HepG2 (cell line): ENCODE data around the gene FHL5. TPM values are rescaled to one million over a fixed set of nuclear protein-coding genes. Genes with fewer than 3 reads are reported as not detected.

ENCODE experiments used
- ATAC-seq: fragments of 200-7000 bp; cut with Tn5 transposase; 3 replicates; pipeline ENCODE4 v1.9.1; 2020; ENCODE audit warnings: mild to moderate bottlenecking, moderate library complexity
- BruUV-seq: library from RNA; stranded (reverse); fragments of 400-500 nt; replicated peaks from 2 replicates; lab custom pipeline; 2021; lab: Mats Ljungman, UMichigan
- CTCF ChIA-PET: fragments of 300-600 bp; formaldehyde crosslinking; extraction: SDS; loops from one replicate; lab custom pipeline; 2021; ENCODE audit warnings: low total read pairs, inconsistent platforms, low intra/inter-chr PET ratio; lab: Yijun Ruan, JAX
- POLR2A ChIA-PET: fragments of 350-600 bp; sonication (Branson Sonifier 250); formaldehyde crosslinking; loops from one replicate; lab custom pipeline; 2020; ENCODE audit warnings: antibody characterized with exemption, inconsistent platforms; lab: Yijun Ruan, JAX
- DNase-seq: peaks from one replicate; pipeline ENCODE4 v3.0.0-alpha.2; 2015; ENCODE audit warnings: low spot score
- FAIRE-seq: peaks from 3 replicates; lab custom pipeline; 2011; peaks lifted over from hg19 to GRCh38; lab: Jason Lieb, UNC
- H2AFZ ChIP-seq: one replicate; pipeline ENCODE4 v1.6.1; 2011; ENCODE audit warnings: low read length, inconsistent platforms
- H3K27ac ChIP-seq: fragments of 300-600 bp; 3 replicates; pipeline ENCODE4 v1.8.0; 2011; ENCODE audit warnings: mixed run types, mild to moderate bottlenecking, mixed read lengths, low read length, inconsistent platforms; ENCODE audit not compliant: insufficient read depth; ENCODE audit errors: extremely low read length
- H3K27me3 ChIP-seq, 2 experiments: fragments of 200-600 bp in 1 of 2; 2 replicates in 1 of 2; 3 replicates in 1 of 2; pipeline versions ENCODE4 v1.6.0 to v1.8.0; 2011; ENCODE audit warnings: low read length in 2 of 2, mild to moderate bottlenecking in 2 of 2, moderate library complexity in 2 of 2, inconsistent platforms in 1 of 2; ENCODE audit not compliant: insufficient read depth in 2 of 2, control insufficient read depth in 1 of 2
- H3K36me3 ChIP-seq, 2 experiments: fragments of 200-600 bp in 1 of 2; replicated peaks in 1 of 2; 2 replicates in 1 of 2; 3 replicates in 1 of 2; pipeline versions ENCODE4 v1.5.1 to v1.8.0; 2011; ENCODE audit warnings: low read length in 2 of 2, inconsistent platforms in 1 of 2; ENCODE audit not compliant: insufficient read depth in 2 of 2, control insufficient read depth in 1 of 2
- H3K4me1 ChIP-seq: 2 replicates; pipeline ENCODE4 v1.5.1; 2012; ENCODE audit warnings: low read length, inconsistent platforms; ENCODE audit not compliant: insufficient read depth
- H3K4me2 ChIP-seq: 2 replicates; pipeline ENCODE4 v1.6.0; 2011; ENCODE audit warnings: low read depth, low read length, inconsistent platforms
- H3K4me3 ChIP-seq, 3 experiments: fragments of 200-600 bp in 1 of 3; sonication (generic), shearing (Covaris generic) in 1 of 3; replicated peaks in 1 of 3; 2 replicates each; pipeline ENCODE4 v1.5.1; 2011 to 2016; ENCODE audit warnings: low read length in 3 of 3, inconsistent platforms in 2 of 3, low read depth in 2 of 3, mild to moderate bottlenecking in 2 of 3, control low read depth in 1 of 3, mixed read lengths in 1 of 3; ENCODE audit not compliant: insufficient read depth in 1 of 3
- H3K79me2 ChIP-seq: one replicate; pipeline ENCODE4 v1.6.1; 2011; ENCODE audit warnings: low read length, inconsistent platforms; ENCODE audit not compliant: insufficient read depth
- H3K9ac ChIP-seq: 2 replicates; pipeline ENCODE4 v1.6.0; 2011; ENCODE audit warnings: mild to moderate bottlenecking, low read depth, low read length, inconsistent platforms; ENCODE audit not compliant: insufficient read depth
- H3K9me3 ChIP-seq: 2 replicates; pipeline ENCODE4 v1.5.1; 2012; ENCODE audit warnings: mild to moderate bottlenecking, low read length
- H4K20me1 ChIP-seq: 2 replicates; pipeline ENCODE4 v1.6.0; 2011; ENCODE audit warnings: inconsistent platforms, mild to moderate bottlenecking, low read length, moderate library complexity; ENCODE audit not compliant: insufficient read depth
- KDM5A ChIP-seq: fragments of 200-600 bp; sonication (generic); IDR thresholded peaks from 2 replicates; pipeline ENCODE4 v1.7.0; 2018; ENCODE audit warnings: antibody characterized with exemption, mild to moderate bottlenecking, low read length, borderline replicate concordance
- POLR2AphosphoS5 ChIP-seq: IDR thresholded peaks from 2 replicates; pipeline ENCODE4 v1.6.1; 2012; ENCODE audit warnings: low read depth, low read length
- SMAD3 ChIP-seq: sonication (generic); formaldehyde crosslinking; IDR thresholded peaks from 2 replicates; pipeline ENCODE4 v1.4.0; 2020; ENCODE audit warnings: missing genetic modification reagents
- ZNF101 ChIP-seq: sonication (generic); formaldehyde crosslinking; IDR thresholded peaks from 2 replicates; pipeline ENCODE4 v1.4.0; 2020; ENCODE audit warnings: mild to moderate bottlenecking, low read depth, missing genetic modification reagents, borderline replicate concordance
- ZNF510 ChIP-seq: sonication (generic); formaldehyde crosslinking; IDR thresholded peaks from 2 replicates; pipeline ENCODE4 v1.4.0; 2020; ENCODE audit warnings: low read depth, mild to moderate bottlenecking, missing genetic modification reagents
- ZNF678 ChIP-seq: sonication (generic); formaldehyde crosslinking; IDR thresholded peaks from 2 replicates; pipeline ENCODE4 v1.4.0; 2020; ENCODE audit warnings: mild to moderate bottlenecking, missing genetic modification reagents
- ZNF775 ChIP-seq: sonication (generic); formaldehyde crosslinking; IDR thresholded peaks from 2 replicates; pipeline ENCODE4 v1.4.0; 2020; ENCODE audit warnings: missing genetic modification reagents, mild to moderate bottlenecking, moderate library complexity, borderline replicate concordance
- WGBS: methylation state at CpG from one replicate; pipeline ENCODE4 v1.1.6; 2017; ENCODE audit warnings: low lambda C conversion rate; 5-methylcytosine and 5-hydroxymethylcytosine counted together
- in situ Hi-C: cut with HindIII; loops from 2 replicates; pipeline ENCODE4 v1.10.0; 2017; ENCODE audit warnings: low pct_unique_long_range_greater_than_20kb; ENCODE audit not compliant: extremely low pct_ligation_motif_present
- intact Hi-C: fragments of 100-400 bp; cut with micrococcal nuclease; formaldehyde crosslinking; loops from one replicate; pipeline ENCODE4 v1.10.0; 2022; ENCODE audit not compliant: unreplicated experiment
- polyA plus RNA-seq, 8 experiments: library from polyadenylated mRNA; depleted of rRNA in 3 of 8; stranded (reverse) in 7 of 8; unstranded in 1 of 8; fragments of >200 nt; fragmentation: Illumina TruSeq in 4 of 8; extraction: Trizol in 4 of 8; gene quantifications; 2 replicates each; pipeline versions ENCODE4 v1.2.1 to v1.2.3, GENCODE V29; 2011 to 2016; ENCODE audit warnings: low read depth in 4 of 8, missing spikeins in 1 of 8, mixed read lengths in 1 of 8; ENCODE audit not compliant: insufficient read depth in 1 of 8
- total RNA-seq, 5 experiments: library from RNA; depleted of rRNA; stranded (reverse); fragments of >200 nt; fragmentation: Illumina TruSeq; extraction: Trizol; gene quantifications; 2 replicates each; pipeline ENCODE4 v1.2.3, GENCODE V29; 2016; ENCODE audit warnings: low read depth in 1 of 5
- TF ChIP-seq, protein P1 (sequence below): IDR thresholded peaks from 2 replicates; pipeline ENCODE4 v1.6.1; 2016; ENCODE audit warnings: low read depth
- TF ChIP-seq, protein P2 (sequence below): sonication (generic); formaldehyde crosslinking; IDR thresholded peaks from 2 replicates; pipeline ENCODE4 v1.4.0; 2020; ENCODE audit warnings: missing genetic modification reagents

Gene FHL5
- total and polyA plus RNA-seq, 2 of the 13 experiments (the other 11 are each of a cell fraction or from before 2014, with no cell fraction given), result not detected

DNA sequence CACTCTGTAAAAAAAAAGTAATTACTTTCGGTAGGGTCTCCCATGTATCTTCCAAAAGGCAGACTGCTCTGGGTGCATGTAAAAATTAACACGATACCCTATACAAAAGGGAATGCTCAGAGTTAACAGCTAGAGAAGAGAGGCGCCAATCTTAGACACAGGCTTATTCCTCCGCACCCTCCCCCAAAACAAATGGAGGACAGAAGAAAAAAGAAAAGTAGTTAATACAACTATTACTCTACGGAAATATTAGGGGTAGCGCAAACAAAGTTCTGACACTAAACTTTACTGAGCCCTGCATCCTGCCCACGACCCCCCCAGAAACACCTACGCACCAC, 41.7 kb upstream of the FHL5 start:
- H2AFZ ChIP-seq, result peak overlapping the region; percentile 80
- H3K27ac ChIP-seq, result peak overlapping the region; percentile 98
- H4K20me1 ChIP-seq, result no peaks in the 10 kb centered on the region
- ChIA-PET POLR2A (interaction anchor here (1.6 kb wide), 1 partner anchor 377 kb away, joined by 3 read pairs; the partner anchor contains the start of gene NDUFAF4), CTCF (no interaction called here)
- in situ Hi-C loops (no loop called here), intact Hi-C loops (loop anchor here (2.0 kb wide), 1 partner anchor 376 kb away; the partner anchor contains the start of gene NDUFAF4)
- DNase-seq (no peak), ATAC-seq (peak; percentile 15), FAIRE-seq (no peak)
- no TSS peak for BruUV-seq
- H3K36me3 ChIP-seq, result peaks cover 0 to 1% of the 10 kb centered on the region in 2 experiments; a peak in 2 of 5 replicates
- H3K9ac ChIP-seq, result peak overlapping the region; percentile 94
- H3K79me2 ChIP-seq, result peaks cover 22% of the 10 kb centered on the region
- 0% methylated on average over 8 of the region's 8 CpGs for WGBS
- H3K27me3 ChIP-seq, result no peaks in the 10 kb centered on the region; a peak in 1 of 5 replicates
- H3K4me3 ChIP-seq, result peak overlapping the region; percentile 70 to 93 (median 83)
- H3K4me2 ChIP-seq, result peak overlapping the region; percentile 77
- no peaks in the 10 kb centered on the region for H3K9me3 ChIP-seq
- TF ChIP-seq, protein P1, sequence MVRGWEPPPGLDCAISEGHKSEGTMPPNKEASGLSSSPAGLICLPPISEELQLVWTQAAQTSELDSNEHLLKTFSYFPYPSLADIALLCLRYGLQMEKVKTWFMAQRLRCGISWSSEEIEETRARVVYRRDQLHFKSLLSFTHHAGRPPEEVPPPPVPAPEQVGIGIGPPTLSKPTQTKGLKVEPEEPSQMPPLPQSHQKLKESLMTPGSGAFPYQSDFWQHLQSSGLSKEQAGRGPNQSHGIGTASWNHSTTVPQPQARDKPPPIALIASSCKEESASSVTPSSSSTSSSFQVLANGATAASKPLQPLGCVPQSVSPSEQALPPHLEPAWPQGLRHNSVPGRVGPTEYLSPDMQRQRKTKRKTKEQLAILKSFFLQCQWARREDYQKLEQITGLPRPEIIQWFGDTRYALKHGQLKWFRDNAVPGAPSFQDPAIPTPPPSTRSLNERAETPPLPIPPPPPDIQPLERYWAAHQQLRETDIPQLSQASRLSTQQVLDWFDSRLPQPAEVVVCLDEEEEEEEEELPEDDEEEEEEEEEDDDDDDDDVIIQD, result 0 out of 2 replicates have a peak, but pooled peaks have one; percentile 14
- TF ChIP-seq ZNF101 (CRISPR knock-in tag), result no peak
- TF ChIP-seq SMAD3 (CRISPR knock-in tag), result 0 out of 2 replicates have a peak, but pooled peaks have one; percentile 4
- TF ChIP-seq ZNF678 (CRISPR knock-in tag), result 0 out of 2 replicates have a peak, but pooled peaks have one; percentile 5
- TF ChIP-seq, protein P2, sequence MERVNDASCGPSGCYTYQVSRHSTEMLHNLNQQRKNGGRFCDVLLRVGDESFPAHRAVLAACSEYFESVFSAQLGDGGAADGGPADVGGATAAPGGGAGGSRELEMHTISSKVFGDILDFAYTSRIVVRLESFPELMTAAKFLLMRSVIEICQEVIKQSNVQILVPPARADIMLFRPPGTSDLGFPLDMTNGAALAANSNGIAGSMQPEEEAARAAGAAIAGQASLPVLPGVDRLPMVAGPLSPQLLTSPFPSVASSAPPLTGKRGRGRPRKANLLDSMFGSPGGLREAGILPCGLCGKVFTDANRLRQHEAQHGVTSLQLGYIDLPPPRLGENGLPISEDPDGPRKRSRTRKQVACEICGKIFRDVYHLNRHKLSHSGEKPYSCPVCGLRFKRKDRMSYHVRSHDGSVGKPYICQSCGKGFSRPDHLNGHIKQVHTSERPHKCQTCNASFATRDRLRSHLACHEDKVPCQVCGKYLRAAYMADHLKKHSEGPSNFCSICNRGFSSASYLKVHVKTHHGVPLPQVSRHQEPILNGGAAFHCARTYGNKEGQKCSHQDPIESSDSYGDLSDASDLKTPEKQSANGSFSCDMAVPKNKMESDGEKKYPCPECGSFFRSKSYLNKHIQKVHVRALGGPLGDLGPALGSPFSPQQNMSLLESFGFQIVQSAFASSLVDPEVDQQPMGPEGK (CRISPR knock-in tag), result peak; percentile 74
- TF ChIP-seq ZNF510 (CRISPR knock-in tag), result peak; percentile 0; the same call in 1 of the 2 replicates
- TF ChIP-seq KDM5A, result peak; percentile 36; the same call in 1 of the 2 replicates
- no peak for TF ChIP-seq POLR2AphosphoS5
- 0 out of 2 replicates have a peak, but pooled peaks have one; percentile 26 for TF ChIP-seq ZNF775 (CRISPR knock-in tag)
- H3K4me1 ChIP-seq, result peaks cover 24% of the 10 kb centered on the region
